K562 (cell line): ENCODE data around the gene PLEKHA6. TPM values are rescaled to one million over a fixed set of nuclear protein-coding genes. Genes with fewer than 3 reads are reported as not detected.

ENCODE experiments used
- ADNP ChIP-seq: fragments of 200-800 bp; sonication (Bioruptor generic); IDR thresholded peaks from 2 replicates; pipeline ENCODE4 v1.6.1; 2016; ENCODE audit warnings: missing genetic modification characterization, missing compliant biosample characterization
- CBX5 ChIP-seq: IDR thresholded peaks from 2 replicates; pipeline ENCODE4 v1.6.1; 2014; ENCODE audit warnings: low read depth, borderline replicate concordance
- ELF4 ChIP-seq: fragments of 450-650 bp; formaldehyde crosslinking; IDR thresholded peaks from 2 replicates; pipeline ENCODE4 v1.4.0; 2022; ENCODE audit warnings: missing genetic modification characterization
- HNRNPL ChIP-seq: fragments of 200-400 bp; formaldehyde crosslinking; IDR thresholded peaks from 2 replicates; pipeline ENCODE4 v1.6.1; 2017; ENCODE audit warnings: low read depth, mild to moderate bottlenecking, low read length
- MAFF ChIP-seq: IDR thresholded peaks from 2 replicates; pipeline ENCODE4 v1.6.1; 2012; ENCODE audit warnings: low read length, improper control_type of control experiment
- MAFK ChIP-seq: IDR thresholded peaks from 2 replicates; pipeline ENCODE4 v1.6.1; 2011; ENCODE audit warnings: low read length, improper control_type of control experiment
- ZNF133 ChIP-seq: fragments of 250-450 bp; sonication (Bioruptor Pico); IDR thresholded peaks from 2 replicates; pipeline ENCODE4 v1.4.0; 2020; ENCODE audit warnings: mild to moderate bottlenecking
- polyA plus RNA-seq, 8 experiments: library from polyadenylated mRNA; depleted of rRNA in 4 of 8; stranded (reverse) in 5 of 8; unstranded in 3 of 8; fragments of >200 nt; fragmentation: Nextera tagmentation in 2 of 8; fragmentation: Illumina TruSeq in 1 of 8; extraction: Ambion mirVana in 2 of 8; extraction: Trizol in 1 of 8; gene quantifications; 2 replicates each; pipeline versions ENCODE4 v1.2.1 to v1.2.3, GENCODE V29; 2011 to 2014; ENCODE audit warnings: inconsistent platforms in 1 of 8, missing spikeins in 1 of 8
- total RNA-seq, 7 experiments: library from RNA; depleted of rRNA in 6 of 7; stranded (reverse); fragments of >200 nt in 6 of 7; fragmentation: Illumina TruSeq in 2 of 7; extraction: Trizol in 2 of 7; gene quantifications; 2 replicates each; pipeline versions ENCODE4 v1.2.1 to v1.2.3, GENCODE V29; 2011 to 2021; ENCODE audit warnings: low replicate concordance in 1 of 7
- TF ChIP-seq, protein P1 (sequence below), 2 experiments: fragments of 450-650 bp; formaldehyde crosslinking in 1 of 2; IDR thresholded peaks; 2 replicates each; pipeline versions ENCODE4 v1.4.0 to v1.6.1; 2014 to 2020; ENCODE audit warnings: mild to moderate bottlenecking in 2 of 2, borderline replicate concordance in 1 of 2, low read depth in 1 of 2
- TF ChIP-seq, protein P2 (sequence below), 3 experiments: fragments of 200-800 bp in 1 of 3; sonication (Bioruptor generic) in 1 of 3; sonication (generic) in 1 of 3; formaldehyde crosslinking in 1 of 3; IDR thresholded peaks; 2 replicates each; pipeline versions ENCODE4 v1.6.1 to v1.8.0; 2016 to 2022; ENCODE audit warnings: mild to moderate bottlenecking in 2 of 3, missing compliant biosample characterization in 2 of 3, missing genetic modification characterization in 2 of 3, missing genetic modification reagents in 1 of 3
- TF ChIP-seq, protein P3 (sequence below): fragments of 250-450 bp; sonication (Bioruptor Pico); IDR thresholded peaks from 2 replicates; pipeline ENCODE4 v1.6.1; 2021; ENCODE audit warnings: mild to moderate bottlenecking
- TF ChIP-seq, protein P4 (sequence below): sonication (generic); formaldehyde crosslinking; IDR thresholded peaks from 2 replicates; pipeline ENCODE4 v1.8.0; 2022; ENCODE audit warnings: mild to moderate bottlenecking, missing genetic modification reagents

Gene PLEKHA6
- total and polyA plus RNA-seq, 9 of the 15 experiments (the other 6 are each of a cell fraction or from before 2014, with no cell fraction given): under 0.01 to 0.33 (median 0.01) TPM; not detected in 4

DNA sequence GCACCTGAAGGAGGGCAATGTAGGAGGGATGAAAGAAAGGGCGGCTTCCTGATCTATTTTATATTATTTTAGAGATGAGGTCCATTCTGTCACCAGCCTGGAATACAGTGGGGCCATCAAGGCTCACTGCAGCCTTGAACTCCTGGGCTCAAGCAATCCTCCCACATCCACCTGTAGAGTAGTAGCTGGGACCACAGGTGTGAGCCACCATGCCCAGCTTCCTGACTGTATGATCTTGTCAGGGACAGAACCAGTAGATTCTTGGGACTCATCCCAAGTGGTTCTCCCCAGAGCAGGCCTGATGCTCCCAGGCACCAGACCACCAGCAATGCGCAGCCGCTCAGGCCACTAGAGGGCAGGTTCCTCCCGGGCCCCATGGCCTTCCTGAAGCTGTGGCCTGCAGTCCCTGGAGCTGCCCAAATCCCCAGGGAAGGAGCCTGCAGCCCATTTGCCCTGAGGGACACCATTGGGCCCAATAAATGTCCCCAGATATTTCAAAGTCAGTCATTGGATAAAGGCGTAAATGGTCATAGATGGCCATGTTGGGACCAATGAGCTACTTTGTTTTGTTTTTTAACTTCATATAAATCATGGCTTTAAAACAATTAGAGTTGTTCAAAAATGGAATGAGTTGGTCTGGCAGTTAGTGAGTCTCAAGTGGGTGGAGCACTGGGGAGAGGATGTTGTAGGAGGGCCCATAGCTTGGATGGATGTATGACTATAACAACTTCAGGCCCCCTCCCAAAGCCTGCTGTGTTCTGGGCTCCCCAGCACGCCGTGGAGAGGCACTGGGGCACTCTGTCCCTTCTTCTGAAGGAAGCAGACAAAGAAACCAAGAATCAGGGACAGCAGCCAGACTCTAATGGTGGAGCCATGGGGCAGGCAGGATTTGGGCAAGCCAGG is 101.3 kb downstream of the PLEKHA6 start (continued):
- TF ChIP-seq, protein P1, sequence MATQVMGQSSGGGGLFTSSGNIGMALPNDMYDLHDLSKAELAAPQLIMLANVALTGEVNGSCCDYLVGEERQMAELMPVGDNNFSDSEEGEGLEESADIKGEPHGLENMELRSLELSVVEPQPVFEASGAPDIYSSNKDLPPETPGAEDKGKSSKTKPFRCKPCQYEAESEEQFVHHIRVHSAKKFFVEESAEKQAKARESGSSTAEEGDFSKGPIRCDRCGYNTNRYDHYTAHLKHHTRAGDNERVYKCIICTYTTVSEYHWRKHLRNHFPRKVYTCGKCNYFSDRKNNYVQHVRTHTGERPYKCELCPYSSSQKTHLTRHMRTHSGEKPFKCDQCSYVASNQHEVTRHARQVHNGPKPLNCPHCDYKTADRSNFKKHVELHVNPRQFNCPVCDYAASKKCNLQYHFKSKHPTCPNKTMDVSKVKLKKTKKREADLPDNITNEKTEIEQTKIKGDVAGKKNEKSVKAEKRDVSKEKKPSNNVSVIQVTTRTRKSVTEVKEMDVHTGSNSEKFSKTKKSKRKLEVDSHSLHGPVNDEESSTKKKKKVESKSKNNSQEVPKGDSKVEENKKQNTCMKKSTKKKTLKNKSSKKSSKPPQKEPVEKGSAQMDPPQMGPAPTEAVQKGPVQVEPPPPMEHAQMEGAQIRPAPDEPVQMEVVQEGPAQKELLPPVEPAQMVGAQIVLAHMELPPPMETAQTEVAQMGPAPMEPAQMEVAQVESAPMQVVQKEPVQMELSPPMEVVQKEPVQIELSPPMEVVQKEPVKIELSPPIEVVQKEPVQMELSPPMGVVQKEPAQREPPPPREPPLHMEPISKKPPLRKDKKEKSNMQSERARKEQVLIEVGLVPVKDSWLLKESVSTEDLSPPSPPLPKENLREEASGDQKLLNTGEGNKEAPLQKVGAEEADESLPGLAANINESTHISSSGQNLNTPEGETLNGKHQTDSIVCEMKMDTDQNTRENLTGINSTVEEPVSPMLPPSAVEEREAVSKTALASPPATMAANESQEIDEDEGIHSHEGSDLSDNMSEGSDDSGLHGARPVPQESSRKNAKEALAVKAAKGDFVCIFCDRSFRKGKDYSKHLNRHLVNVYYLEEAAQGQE (IDR thresholded peaks at IDR 0.05; ENCODE audit: borderline replicate concordance): peak; percentile 79; the same call in 1 of the 2 replicates
- TF ChIP-seq, protein P1 (CRISPR knock-in tag; IDR thresholded peaks at IDR 0.05; ENCODE audit: low read depth): no peak
- TF ChIP-seq, protein P2, sequence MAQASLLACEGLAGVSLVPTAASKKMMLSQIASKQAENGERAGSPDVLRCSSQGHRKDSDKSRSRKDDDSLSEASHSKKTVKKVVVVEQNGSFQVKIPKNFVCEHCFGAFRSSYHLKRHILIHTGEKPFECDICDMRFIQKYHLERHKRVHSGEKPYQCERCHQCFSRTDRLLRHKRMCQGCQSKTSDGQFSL (CRISPR knock-in tag; IDR thresholded peaks at IDR 0.05): no peak
- TF ChIP-seq, protein P2 (tag; IDR thresholded peaks at IDR 0.05): no peak
- TF ChIP-seq ZNF133 (CRISPR knock-in tag) (no peak), ADNP (tag) (no peak), ELF4 (CRISPR knock-in tag) (no peak), CBX5 (no peak), MAFK (no peak), MAFF (no peak), HNRNPL (no peak)
- TF ChIP-seq, protein P3, sequence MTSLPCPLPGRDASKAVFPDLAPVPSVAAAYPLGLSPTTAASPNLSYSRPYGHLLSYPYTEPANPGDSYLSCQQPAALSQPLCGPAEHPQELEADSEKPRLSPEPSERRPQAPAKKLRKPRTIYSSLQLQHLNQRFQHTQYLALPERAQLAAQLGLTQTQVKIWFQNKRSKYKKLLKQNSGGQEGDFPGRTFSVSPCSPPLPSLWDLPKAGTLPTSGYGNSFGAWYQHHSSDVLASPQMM: no peak
- TF ChIP-seq, protein P4, sequence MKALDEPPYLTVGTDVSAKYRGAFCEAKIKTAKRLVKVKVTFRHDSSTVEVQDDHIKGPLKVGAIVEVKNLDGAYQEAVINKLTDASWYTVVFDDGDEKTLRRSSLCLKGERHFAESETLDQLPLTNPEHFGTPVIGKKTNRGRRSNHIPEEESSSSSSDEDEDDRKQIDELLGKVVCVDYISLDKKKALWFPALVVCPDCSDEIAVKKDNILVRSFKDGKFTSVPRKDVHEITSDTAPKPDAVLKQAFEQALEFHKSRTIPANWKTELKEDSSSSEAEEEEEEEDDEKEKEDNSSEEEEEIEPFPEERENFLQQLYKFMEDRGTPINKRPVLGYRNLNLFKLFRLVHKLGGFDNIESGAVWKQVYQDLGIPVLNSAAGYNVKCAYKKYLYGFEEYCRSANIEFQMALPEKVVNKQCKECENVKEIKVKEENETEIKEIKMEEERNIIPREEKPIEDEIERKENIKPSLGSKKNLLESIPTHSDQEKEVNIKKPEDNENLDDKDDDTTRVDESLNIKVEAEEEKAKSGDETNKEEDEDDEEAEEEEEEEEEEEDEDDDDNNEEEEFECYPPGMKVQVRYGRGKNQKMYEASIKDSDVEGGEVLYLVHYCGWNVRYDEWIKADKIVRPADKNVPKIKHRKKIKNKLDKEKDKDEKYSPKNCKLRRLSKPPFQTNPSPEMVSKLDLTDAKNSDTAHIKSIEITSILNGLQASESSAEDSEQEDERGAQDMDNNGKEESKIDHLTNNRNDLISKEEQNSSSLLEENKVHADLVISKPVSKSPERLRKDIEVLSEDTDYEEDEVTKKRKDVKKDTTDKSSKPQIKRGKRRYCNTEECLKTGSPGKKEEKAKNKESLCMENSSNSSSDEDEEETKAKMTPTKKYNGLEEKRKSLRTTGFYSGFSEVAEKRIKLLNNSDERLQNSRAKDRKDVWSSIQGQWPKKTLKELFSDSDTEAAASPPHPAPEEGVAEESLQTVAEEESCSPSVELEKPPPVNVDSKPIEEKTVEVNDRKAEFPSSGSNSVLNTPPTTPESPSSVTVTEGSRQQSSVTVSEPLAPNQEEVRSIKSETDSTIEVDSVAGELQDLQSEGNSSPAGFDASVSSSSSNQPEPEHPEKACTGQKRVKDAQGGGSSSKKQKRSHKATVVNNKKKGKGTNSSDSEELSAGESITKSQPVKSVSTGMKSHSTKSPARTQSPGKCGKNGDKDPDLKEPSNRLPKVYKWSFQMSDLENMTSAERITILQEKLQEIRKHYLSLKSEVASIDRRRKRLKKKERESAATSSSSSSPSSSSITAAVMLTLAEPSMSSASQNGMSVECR: 0 out of 2 replicates have a peak, but pooled peaks have one; percentile 31
